Left lung (tissue), 10 donors: ENCODE results near the gene MMADHC. TPM values are rescaled to one million over a fixed set of nuclear protein-coding genes. Genes with fewer than 3 reads are reported as not detected.

Source experiments
- ATAC-seq: fragments of 200-7000 bp; cut with Tn5 transposase; one replicate; pipeline ENCODE4 v1.9.1; 2020; ENCODE audit warnings: moderate library complexity
- DNase-seq, 4 donors: peaks; one replicate each; pipeline ENCODE4 v3.0.0-alpha.2; 2013 to 2020
- H3K27ac ChIP-seq, 2 donors: fragments of 200-600 bp; sonication (generic) in 1 of 2; one replicate each; pipeline versions ENCODE4 v1.5.0 to v1.8.0; 2020 to 2021
- H3K27me3 ChIP-seq, 2 donors: fragments of 200-600 bp; sonication (generic) in 1 of 2; one replicate each; pipeline versions ENCODE4 v1.5.0 to v1.8.0; 2020 to 2021
- H3K36me3 ChIP-seq, 2 donors: fragments of 200-600 bp; sonication (generic) in 1 of 2; one replicate each; pipeline versions ENCODE4 v1.5.0 to v1.8.0; 2020 to 2021
- H3K4me1 ChIP-seq, 2 donors: fragments of 200-600 bp; one replicate each; pipeline ENCODE4 v1.8.0; 2021
- H3K4me3 ChIP-seq, 2 donors: fragments of 200-600 bp; sonication (generic) in 1 of 2; one replicate each; pipeline versions ENCODE4 v1.5.0 to v1.8.0; 2020 to 2021; ENCODE audit warnings: mild to moderate bottlenecking in 1 of 2
- H3K9me3 ChIP-seq, 2 donors: fragments of 200-600 bp; sonication (generic) in 1 of 2; one replicate each; pipeline versions ENCODE4 v1.5.0 to v1.8.0; 2020 to 2021
- CTCF ChIP-seq, 2 donors: fragments of 200-600 bp; sonication (generic) in 1 of 2; IDR thresholded peaks; one replicate each; pipeline versions ENCODE4 v1.5.0 to v1.8.0; 2021; ENCODE audit warnings: antibody characterized with exemption in 2 of 2
- intact Hi-C, 2 donors: fragments of 100-400 bp; cut with DNase I; formaldehyde crosslinking; loops; one replicate each; pipeline versions ENCODE4 v1.11.2 to v1.14.2; 2022
- polyA plus RNA-seq, 6 donors: library from polyadenylated mRNA; unstranded; fragments of 120-200 nt; gene quantifications; one replicate each; pipeline ENCODE4 v1.2.1, GENCODE V29; 2013; ENCODE audit not compliant: insufficient read length in 6 of 6
- total RNA-seq, 2 donors: library from RNA; stranded (reverse); fragmentation: NEBNext Ultra II Directional; extraction: Animal tissue kit (Norgen Biotek cat#: 25700); gene quantifications; one replicate each; pipeline ENCODE4 v1.2.1, GENCODE V29; 2021
- donor health status: DM: no; HTN: yes; CAD: no.
- donor health status: DM: no; HTN: no; CAD: no.

The MMADHC gene
- total and polyA plus RNA-seq, 8 donors: 80.1 to 131 (median 111) TPM

- Histone ChIP-seq H3K27ac (no peak overlapping the region), H3K9me3 (no peaks in the 10 kb centered on the region), H3K27me3 (no peaks in the 10 kb centered on the region), H3K36me3 (no peaks in the 10 kb centered on the region), H3K4me1 (no peaks in the 10 kb centered on the region), H3K4me3 (no peak overlapping the region)
- intact Hi-C loops: no loop called here
- ATAC-seq (no peak), DNase-seq (no peak)
- TF ChIP-seq CTCF (IDR thresholded peaks at IDR 0.05): no peak
These were observed 43.7 kb downstream of the MMADHC start for GRCh38 chr2:149543845-149544244.

- H3K36me3 ChIP-seq: no peaks in the 10 kb centered on the region
- H3K4me3 ChIP-seq: no peak overlapping the region
- TF ChIP-seq CTCF (IDR thresholded peaks at IDR 0.05): no peak
- H3K9me3 ChIP-seq: no peaks in the 10 kb centered on the region
- H3K27me3 ChIP-seq: no peaks in the 10 kb centered on the region
- no peak for ATAC-seq
- no peak for DNase-seq
- no peaks in the 10 kb centered on the region for H3K4me1 ChIP-seq
- intact Hi-C loops: no loop called here
- no peak overlapping the region for H3K27ac ChIP-seq
These were observed 47.4 kb downstream of the MMADHC start for GRCh38 chr2:149540138-149540537.

GRCh38 chr2:149538138-149538833 lies 49.3 kb downstream of the MMADHC start:
- TF ChIP-seq CTCF (IDR thresholded peaks at IDR 0.05): no peak
- H3K9me3 ChIP-seq: no peaks in the 10 kb centered on the region
- H3K4me1 ChIP-seq: no peaks in the 10 kb centered on the region
- no peaks in the 10 kb centered on the region for H3K27me3 ChIP-seq
- no peak overlapping the region for H3K4me3 ChIP-seq
- DNase-seq: no peak
- intact Hi-C loops: no loop called here
- peak; percentile 91 for ATAC-seq
- H3K27ac ChIP-seq: no peak overlapping the region
- H3K36me3 ChIP-seq: no peaks in the 10 kb centered on the region

DNA sequence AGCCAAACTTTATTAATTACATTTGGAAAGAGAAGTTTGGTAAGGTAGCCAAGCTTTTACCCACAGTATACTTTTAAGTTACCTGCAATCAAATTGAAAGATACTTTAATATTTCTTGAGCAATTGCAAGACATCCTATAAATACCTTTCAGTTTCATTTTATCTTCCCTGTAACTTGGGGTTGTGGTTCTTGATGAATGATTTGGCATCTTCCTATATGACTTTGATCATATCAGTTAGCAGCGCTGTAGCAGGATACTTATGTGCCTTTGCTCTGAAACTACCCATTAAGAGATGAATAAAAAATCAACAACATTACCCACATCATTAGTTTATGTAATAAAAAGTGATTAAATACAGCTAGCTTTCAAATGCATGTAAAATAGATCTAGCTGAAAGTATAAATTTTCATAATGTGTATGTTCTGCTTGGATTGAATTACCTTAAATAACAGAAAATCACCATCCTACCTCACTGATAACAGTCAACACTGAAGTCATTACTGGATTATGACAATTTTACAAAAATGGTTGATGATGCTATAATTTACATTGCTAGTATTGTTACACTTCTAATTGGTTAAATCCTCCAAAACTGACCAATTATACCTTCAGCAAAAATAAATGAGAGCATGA lies 50.4 kb downstream of the MMADHC start:
- H3K4me1 ChIP-seq: no peaks in the 10 kb centered on the region
- intact Hi-C loops: no loop called here
- H3K36me3 ChIP-seq: no peaks in the 10 kb centered on the region
- no peak for ATAC-seq
- no peak overlapping the region for H3K27ac ChIP-seq
- no peak for DNase-seq
- no peak overlapping the region for H3K4me3 ChIP-seq
- TF ChIP-seq CTCF (IDR thresholded peaks at IDR 0.05): no peak
- no peaks in the 10 kb centered on the region for H3K27me3 ChIP-seq
- no peaks in the 10 kb centered on the region for H3K9me3 ChIP-seq

GRCh38 chr2:149536649-149537048 lies 50.9 kb downstream of the MMADHC start:
- Histone ChIP-seq H3K4me1 (no peaks in the 10 kb centered on the region), H3K27ac (no peak overlapping the region), H3K4me3 (no peak overlapping the region), H3K27me3 (no peaks in the 10 kb centered on the region), H3K36me3 (no peaks in the 10 kb centered on the region), H3K9me3 (no peaks in the 10 kb centered on the region)
- no peak for DNase-seq
- no peak for TF ChIP-seq CTCF (IDR thresholded peaks at IDR 0.05)
- intact Hi-C loops: no loop called here
- ATAC-seq: no peak
